CD14-positive monocyte (primary cell): Measurements from ENCODE around the gene SHROOM3. TPM values are rescaled to one million over a fixed set of nuclear protein-coding genes. Genes with fewer than 3 reads are reported as not detected.

Source experiments
- DNase-seq, 3 donors: peaks; one replicate each; pipeline ENCODE4 v3.0.0-alpha.2; 2011 to 2022
- H2AFZ ChIP-seq: 2 replicates; pipeline ENCODE4 v1.6.0; 2012; ENCODE audit warnings: mild to moderate bottlenecking, low read depth, low read length, inconsistent platforms; ENCODE audit not compliant: insufficient read depth, poor library complexity, severe bottlenecking
- H3K27ac ChIP-seq, 2 donors: 1 replicate in 1 of 2; 2 replicates in 1 of 2; pipeline ENCODE4 v1.5.1; 2012 to 2013; ENCODE audit warnings: low read length in 2 of 2, control low read depth in 1 of 2, inconsistent platforms in 1 of 2, low read depth in 1 of 2, mild to moderate bottlenecking in 1 of 2
- H3K27me3 ChIP-seq, 2 donors: one replicate each; pipeline versions ENCODE4 v1.6.0 to v1.6.1; 2011 to 2013; ENCODE audit warnings: low read length in 2 of 2; ENCODE audit not compliant: control insufficient read depth in 2 of 2, insufficient read depth in 2 of 2
- H3K36me3 ChIP-seq, 2 donors: replicated peaks in 1 of 2; 1 replicate in 1 of 2; 2 replicates in 1 of 2; pipeline versions ENCODE4 v1.5.1 to v1.6.1; 2012 to 2013; ENCODE audit warnings: low read length in 2 of 2, control low read depth in 1 of 2, inconsistent platforms in 1 of 2, mild to moderate bottlenecking in 1 of 2; ENCODE audit not compliant: insufficient read depth in 2 of 2, control insufficient read depth in 1 of 2
- H3K4me1 ChIP-seq, 2 donors: 1 replicate in 1 of 2; 2 replicates in 1 of 2; pipeline versions ENCODE4 v1.5.1 to v1.6.1; 2012 to 2013; ENCODE audit warnings: low read length in 2 of 2, control low read depth in 1 of 2, inconsistent platforms in 1 of 2, mild to moderate bottlenecking in 1 of 2, moderate library complexity in 1 of 2; ENCODE audit not compliant: insufficient read depth in 2 of 2, control insufficient read depth in 1 of 2
- H3K4me2 ChIP-seq: replicated peaks from 2 replicates; pipeline ENCODE3; 2012; ENCODE audit warnings: low read length, moderate library complexity, mild to moderate bottlenecking; ENCODE audit not compliant: poor library complexity, severe bottlenecking; ENCODE audit errors: extremely low read depth
- H3K4me3 ChIP-seq, 3 experiments: fragments of 200-600 bp in 1 of 3; sonication (generic) in 1 of 3; replicated peaks in 1 of 3; 1 replicate in 2 of 3; 2 replicates in 1 of 3; pipeline ENCODE4 v1.5.1; 2011 to 2013; ENCODE audit warnings: low read length in 3 of 3, mild to moderate bottlenecking in 3 of 3, control low read depth in 2 of 3, low read depth in 2 of 3, inconsistent platforms in 1 of 3, moderate library complexity in 1 of 3
- H3K79me2 ChIP-seq: 2 replicates; pipeline ENCODE4 v1.6.0; 2012; ENCODE audit warnings: mild to moderate bottlenecking, control low read depth, inconsistent platforms, low read length, moderate library complexity; ENCODE audit not compliant: insufficient read depth
- H3K9ac ChIP-seq: 2 replicates; pipeline ENCODE4 v1.6.0; 2017; ENCODE audit warnings: low read length, mild to moderate bottlenecking; ENCODE audit not compliant: insufficient read depth, poor library complexity, severe bottlenecking
- H3K9me3 ChIP-seq, 2 donors: replicated peaks in 1 of 2; 1 replicate in 1 of 2; 2 replicates in 1 of 2; pipeline versions ENCODE4 v1.5.1 to v1.6.1; 2012 to 2013; ENCODE audit warnings: low read length in 2 of 2, control low read depth in 1 of 2; ENCODE audit not compliant: control insufficient read depth in 1 of 2, insufficient read depth in 1 of 2
- H4K20me1 ChIP-seq: 2 replicates; pipeline ENCODE4 v1.6.0; 2012; ENCODE audit warnings: mild to moderate bottlenecking, low read length, control low read depth, moderate library complexity; ENCODE audit not compliant: insufficient read depth
- H3K27ac Mint-ChIP-seq, 7 donors: one replicate each; pipeline ENCODE4 v1.8.0; 2020; ENCODE audit warnings: mild to moderate bottlenecking in 7 of 7, mixed read lengths in 7 of 7, moderate library complexity in 6 of 7, inconsistent platforms in 2 of 7
- H3K27me3 Mint-ChIP-seq, 3 donors: one replicate each; pipeline ENCODE4 v1.8.0; 2021 to 2022; ENCODE audit warnings: low read depth in 3 of 3, mild to moderate bottlenecking in 3 of 3, mixed read lengths in 3 of 3, moderate library complexity in 3 of 3, inconsistent platforms in 1 of 3
- H3K36me3 Mint-ChIP-seq, 2 donors: one replicate each; pipeline ENCODE4 v1.8.0; 2020; ENCODE audit warnings: mixed read lengths in 2 of 2, inconsistent platforms in 1 of 2, mild to moderate bottlenecking in 1 of 2
- H3K4me1 Mint-ChIP-seq: one replicate; pipeline ENCODE4 v1.8.0; 2020; ENCODE audit warnings: mild to moderate bottlenecking, mixed read lengths
- H3K4me3 Mint-ChIP-seq, 2 donors: one replicate each; pipeline ENCODE4 v1.8.0; 2020; ENCODE audit warnings: mild to moderate bottlenecking in 2 of 2, mixed read lengths in 2 of 2, moderate library complexity in 1 of 2
- H3K9me3 Mint-ChIP-seq, 7 donors: one replicate each; pipeline ENCODE4 v1.8.0; 2020 to 2022; ENCODE audit warnings: mixed read lengths in 7 of 7, mild to moderate bottlenecking in 6 of 7, moderate library complexity in 6 of 7, inconsistent platforms in 2 of 7
- CTCF ChIP-seq: fragments of 200-600 bp; IDR thresholded peaks from one replicate; pipeline ENCODE4 v1.8.0; 2022; ENCODE audit warnings: antibody characterized with exemption, mild to moderate bottlenecking
- WGBS: methylation state at CpG from one replicate; pipeline ENCODE4 v1.1.5; 2013; ENCODE audit warnings: missing lambda C conversion rate; ENCODE audit not compliant: insufficient coverage; 5-methylcytosine and 5-hydroxymethylcytosine counted together
- intact Hi-C, 2 donors: fragments of 100-400 bp; cut with micrococcal nuclease; formaldehyde crosslinking; loops; one replicate each; pipeline versions ENCODE4 v1.15.0 to v1.15.1; 2023
- polyA plus RNA-seq, 3 donors: library from polyadenylated mRNA; depleted of rRNA in 1 of 3; unstranded in 2 of 3; stranded (reverse) in 1 of 3; fragments of 300-500 nt in 2 of 3; fragments of >200 nt in 1 of 3; fragmentation: Illumina TruSeq in 2 of 3; gene quantifications; 1 replicate in 2 of 3; 2 replicates in 1 of 3; pipeline ENCODE4 v1.2.3, GENCODE V29; 2012 to 2021

The SHROOM3 gene
- polyA plus RNA-seq, 3 donors: not detected

- Histone ChIP-seq H3K4me3 (no peak overlapping the region), H4K20me1 (no peaks in the 10 kb centered on the region), H3K9me3 (peaks cover 5% of the 10 kb centered on the region in 2 donors), H3K9ac (no peak overlapping the region), H3K79me2 (no peaks in the 10 kb centered on the region), H2AFZ (no peak overlapping the region), H3K4me1 (no peaks in the 10 kb centered on the region), H3K27ac (no peak overlapping the region), H3K27me3 (no peaks in the 10 kb centered on the region), H3K36me3 (no peaks in the 10 kb centered on the region), H3K4me2 (no peak overlapping the region)
- Mint-ChIP-seq H3K27me3 (no peaks in the 10 kb centered on the region), H3K36me3 (no peaks in the 10 kb centered on the region), H3K9me3 (peaks cover 9 to 17% (median 11%) of the 10 kb centered on the region in 7 donors), H3K27ac (no peak overlapping the region), H3K4me1 (no peaks in the 10 kb centered on the region), H3K4me3 (no peak overlapping the region)
- DNase-seq: no peak
- TF ChIP-seq CTCF: no peak
- intact Hi-C loops: no loop called here
- WGBS: no CpG with 5 or more reads among the region's 3 CpGs
Observed at GRCh38 chr4:76458825-76459224, 23.8 kb downstream of the SHROOM3 start.

GRCh38 chr4:76459291-76459723 is 24.3 kb downstream of the SHROOM3 start:
- no peaks in the 10 kb centered on the region for H3K79me2 ChIP-seq
- H3K9me3 ChIP-seq: peaks cover 8 to 9% of the 10 kb centered on the region in 2 donors
- 89% methylated on average over 10 of the region's 11 CpGs for WGBS
- no peak for TF ChIP-seq CTCF
- H3K4me2 ChIP-seq: no peak overlapping the region
- no peak overlapping the region for H2AFZ ChIP-seq
- Mint-ChIP-seq H3K27ac (no peak overlapping the region), H3K36me3 (no peaks in the 10 kb centered on the region), H3K4me3 (no peak overlapping the region), H3K4me1 (no peaks in the 10 kb centered on the region), H3K9me3 (peaks cover 12 to 22% (median 16%) of the 10 kb centered on the region in 7 donors), H3K27me3 (no peaks in the 10 kb centered on the region)
- no peak overlapping the region for H3K4me3 ChIP-seq
- intact Hi-C loops: no loop called here
- H4K20me1 ChIP-seq: no peaks in the 10 kb centered on the region
- no peaks in the 10 kb centered on the region for H3K4me1 ChIP-seq
- no peaks in the 10 kb centered on the region for H3K36me3 ChIP-seq
- no peaks in the 10 kb centered on the region for H3K27me3 ChIP-seq
- H3K9ac ChIP-seq: no peak overlapping the region
- DNase-seq: no peak
- H3K27ac ChIP-seq: no peak overlapping the region
